ENCODE results near the gene SYNE1.

SYNE1 gene

DNA sequence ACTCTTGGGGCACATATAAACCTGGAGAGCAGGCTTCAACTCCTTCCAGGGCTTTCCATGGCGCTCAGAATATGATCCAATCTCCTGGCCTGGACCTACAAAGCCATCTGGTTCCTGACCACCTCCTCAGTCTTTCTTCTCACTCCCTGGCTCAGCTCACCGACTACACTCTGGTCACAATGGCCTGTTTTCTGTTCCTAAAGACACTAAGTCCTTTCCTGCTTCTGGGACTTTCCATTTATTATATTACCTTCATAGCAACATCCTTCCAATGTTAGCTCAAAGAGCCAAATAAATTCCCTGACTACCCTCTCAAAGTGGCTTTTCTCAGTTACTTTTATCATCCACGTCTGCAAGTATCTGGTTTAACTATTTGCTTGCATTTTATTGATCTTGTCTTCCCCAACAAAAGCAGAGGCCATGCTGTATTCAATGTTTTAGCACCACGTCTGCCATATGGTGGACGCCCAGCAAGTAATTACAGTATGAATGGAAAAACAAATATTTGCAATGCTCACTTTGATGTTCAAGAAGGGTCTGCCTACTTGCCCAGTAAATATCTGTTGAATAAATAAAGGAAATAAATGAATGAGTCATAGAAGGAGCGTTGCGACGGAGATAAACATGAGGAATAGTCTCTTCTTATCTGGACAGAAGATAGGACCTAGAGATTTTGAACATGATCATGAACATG lies 501.3 kb downstream of the SYNE1 start:
- DNase-seq (ENCODE audit: low spot score) = no peak

DNA sequence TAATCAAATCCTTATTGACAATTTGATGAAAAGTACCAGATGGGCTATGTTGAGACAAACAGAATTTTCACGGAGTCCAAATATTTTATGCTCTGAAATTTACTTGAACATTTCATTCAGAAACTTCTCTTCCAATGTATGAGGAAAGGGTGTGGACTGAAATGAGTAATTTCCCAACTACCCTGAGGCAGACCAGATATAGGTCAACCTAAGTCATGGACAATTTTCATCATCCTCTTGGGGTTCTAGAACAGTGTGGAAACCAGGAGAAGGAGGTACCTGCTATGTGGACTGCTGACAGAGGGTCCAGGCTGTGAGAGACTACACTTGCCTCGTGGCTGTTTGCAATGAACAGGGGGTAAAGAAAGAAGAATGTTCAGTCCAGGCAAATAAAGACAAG lies 506.7 kb downstream of the SYNE1 start:
- peak; percentile 40 for DNase-seq (ENCODE audit: low spot score)

DNA sequence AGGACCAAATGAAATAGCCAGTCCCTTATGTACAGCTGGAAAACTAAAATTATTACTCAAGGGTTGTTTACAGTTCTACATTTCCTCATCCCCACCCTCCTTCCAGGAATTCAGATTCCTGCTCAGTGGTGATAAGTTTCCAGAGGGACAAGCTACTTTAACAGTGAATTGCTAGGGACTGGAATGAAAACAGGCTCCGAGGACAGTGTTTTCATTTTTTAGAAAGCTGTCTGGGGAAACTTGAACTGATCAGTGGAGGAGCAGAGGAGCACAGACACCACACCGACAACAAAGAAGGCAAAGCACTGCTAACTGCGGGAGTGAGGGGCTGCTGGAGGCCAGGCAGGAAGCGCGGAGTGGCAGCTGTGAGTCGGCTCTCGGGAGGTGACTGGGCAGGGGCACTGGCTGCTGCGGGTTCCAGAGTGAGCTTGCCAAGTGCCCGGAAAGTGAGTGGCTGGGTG lies 507.4 kb downstream of the SYNE1 start:
- peak; percentile 66 for DNase-seq (ENCODE audit: low spot score)

DNA sequence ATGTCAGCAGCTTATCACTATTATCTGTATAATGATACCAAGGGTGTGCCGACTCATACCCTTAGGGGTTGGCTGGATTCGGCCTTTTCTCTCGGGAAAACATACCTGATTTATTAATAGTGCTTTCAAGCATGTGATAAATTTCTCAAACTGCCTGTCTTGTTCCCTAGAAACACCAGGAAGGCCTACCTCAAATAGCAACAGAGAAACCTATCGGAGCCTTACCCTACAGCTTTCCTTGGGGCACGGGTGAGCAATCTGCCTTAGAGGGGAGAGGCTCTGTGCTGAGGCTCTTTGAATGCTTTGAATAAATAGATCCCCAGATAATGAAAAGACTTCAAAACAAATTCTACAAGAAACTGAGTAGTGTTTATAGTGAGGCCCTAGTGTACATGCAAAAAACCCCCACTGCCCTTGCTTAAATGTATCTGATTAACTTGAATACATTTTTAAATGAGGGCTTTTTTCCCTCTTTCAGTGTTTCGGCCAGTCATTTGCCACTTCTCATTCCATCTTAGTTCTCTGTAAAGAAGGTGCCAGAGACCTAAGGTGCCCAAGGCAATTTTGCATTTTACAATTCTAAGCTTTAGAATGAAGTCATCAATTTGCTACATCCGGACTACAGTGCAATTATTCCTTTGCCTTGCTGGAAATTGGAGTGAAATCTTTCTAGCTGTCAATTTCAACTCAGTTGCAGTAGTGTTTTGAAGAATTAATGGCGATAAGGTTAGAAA lies 509.6 kb downstream of the SYNE1 start:
- no peak for DNase-seq (ENCODE audit: low spot score)

DNA sequence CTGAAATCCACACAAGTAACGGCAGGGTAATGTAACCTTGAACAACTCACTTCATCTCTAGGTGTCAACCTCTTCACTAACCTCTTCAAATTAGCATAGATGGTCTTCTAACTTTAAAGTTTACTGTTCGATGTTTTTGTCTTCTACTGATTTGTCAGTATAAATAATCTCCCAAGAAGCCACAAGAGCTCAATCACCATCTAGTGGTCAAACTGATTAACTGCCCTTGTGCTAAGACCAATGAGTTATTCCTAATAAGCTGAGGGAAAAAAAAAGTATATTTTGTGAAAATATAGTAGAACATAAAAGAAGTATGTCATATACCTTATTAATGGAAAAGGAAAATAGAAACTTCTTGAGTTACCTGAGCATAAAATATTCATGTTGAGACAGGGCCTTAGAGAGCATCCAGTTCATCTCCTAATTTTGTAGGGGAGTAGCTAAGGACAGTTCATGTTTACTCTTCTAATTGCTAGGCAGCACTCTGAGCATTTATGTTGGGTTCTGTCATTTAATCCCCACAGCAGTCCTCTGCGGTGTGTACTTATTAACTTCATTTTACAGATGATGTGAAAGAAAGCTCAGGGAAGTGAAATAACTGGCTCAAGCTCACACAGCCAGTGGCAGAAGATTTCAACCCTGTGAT lies 512.6 kb downstream of the SYNE1 start:
- DNase-seq (ENCODE audit: low spot score) = peak; percentile 69

DNA sequence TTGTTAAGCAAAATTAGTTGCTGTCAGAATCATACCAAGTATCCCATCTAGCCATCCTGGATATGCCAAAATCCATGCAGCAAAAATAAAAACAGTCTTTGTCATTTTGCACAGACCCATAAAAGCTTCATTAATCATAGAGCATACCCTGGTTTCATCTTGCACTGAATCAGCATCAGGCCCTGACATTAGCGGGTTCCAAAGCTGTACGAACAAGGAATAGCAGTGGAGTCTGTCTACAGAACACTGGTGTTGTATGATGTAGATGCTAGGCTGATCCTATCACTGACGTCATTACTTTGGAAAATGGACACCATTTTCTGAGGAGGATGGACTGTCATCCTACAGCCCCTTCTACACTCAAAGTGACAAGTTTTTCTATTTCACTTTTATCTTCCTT lies 514.1 kb downstream of the SYNE1 start:
- DNase-seq (ENCODE audit: low spot score) = no peak

DNA sequence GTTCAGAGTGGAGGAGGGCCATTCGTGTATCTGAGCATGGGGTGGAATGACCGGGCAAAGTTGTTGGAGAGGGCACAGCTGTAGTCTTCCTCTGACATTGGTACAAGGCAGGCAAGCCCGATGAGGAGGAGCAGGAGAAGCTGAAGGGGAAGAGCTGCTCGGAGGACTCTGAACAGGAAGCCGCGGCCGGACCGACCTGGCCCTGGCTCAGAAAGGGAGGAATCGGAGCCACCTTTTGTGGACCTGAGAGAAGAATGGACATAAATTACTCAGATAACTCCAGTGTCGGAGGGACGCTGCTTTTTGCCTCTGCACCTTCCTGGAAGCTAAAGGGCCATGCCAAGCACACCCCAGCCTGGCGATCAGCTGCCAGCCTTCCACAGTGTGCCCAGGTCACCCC lies 514.7 kb downstream of the SYNE1 start:
- DNase-seq (ENCODE audit: low spot score) = no peak

DNA sequence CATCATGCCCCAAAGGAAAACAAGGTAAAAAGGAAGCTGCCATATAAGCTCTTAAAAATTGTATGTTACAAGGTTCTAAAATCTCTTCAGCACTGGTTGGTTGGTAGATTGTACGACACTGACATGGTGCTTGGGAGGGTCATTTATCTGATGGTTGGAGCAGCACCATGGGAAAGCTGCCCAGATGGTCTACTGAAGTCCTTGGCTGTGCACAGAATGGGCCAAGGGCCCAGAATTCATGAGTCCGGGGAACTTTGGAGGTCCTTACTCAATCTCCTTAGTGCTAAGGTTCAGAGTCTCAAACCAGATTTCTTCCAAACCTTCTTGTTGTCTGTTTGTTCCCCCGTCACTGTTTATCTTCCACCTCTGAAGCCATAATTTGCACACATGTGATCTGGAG lies 515.3 kb downstream of the SYNE1 start:
- no peak for DNase-seq (ENCODE audit: low spot score)

DNA sequence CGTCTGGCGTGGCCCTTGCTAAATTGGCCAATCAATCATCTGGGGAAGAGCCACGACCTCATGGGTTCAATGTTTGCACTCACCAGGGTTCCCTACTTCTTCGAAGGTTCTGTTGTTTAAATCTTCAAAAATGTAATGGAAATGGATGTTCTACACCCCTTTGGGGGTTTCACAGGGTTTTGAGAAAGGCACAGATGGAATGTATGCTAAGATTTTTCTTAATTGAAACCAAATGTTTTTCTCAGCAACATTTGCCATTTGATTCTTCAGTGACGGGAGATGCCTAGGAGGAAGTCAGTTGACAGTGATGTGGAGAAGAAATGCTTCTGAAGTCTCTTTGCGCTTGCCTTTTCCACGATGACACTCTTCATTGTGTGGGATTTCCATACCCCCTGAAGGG lies 517.3 kb downstream of the SYNE1 start:
- DNase-seq (ENCODE audit: low spot score) = no peak

DNA sequence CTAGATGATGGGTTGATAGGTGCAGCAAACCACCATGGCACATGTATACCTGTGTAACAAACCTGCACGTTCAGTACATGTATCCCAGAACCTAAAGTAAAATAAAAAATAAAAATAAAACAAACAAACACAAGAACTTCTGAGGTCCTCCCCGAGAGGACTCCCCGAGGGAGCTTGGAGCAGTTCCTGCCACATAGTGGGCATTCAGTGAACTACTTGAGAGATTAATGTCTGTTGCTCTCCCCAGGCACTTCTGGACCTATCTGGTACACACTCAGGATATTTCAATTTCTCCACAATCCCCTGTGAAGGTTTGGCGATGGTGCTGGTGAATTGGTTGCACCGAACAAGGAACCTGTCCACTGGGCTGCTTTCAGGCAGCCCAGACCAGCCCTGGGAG lies 518.5 kb downstream of the SYNE1 start:
- DNase-seq (ENCODE audit: low spot score) = no peak

DNA sequence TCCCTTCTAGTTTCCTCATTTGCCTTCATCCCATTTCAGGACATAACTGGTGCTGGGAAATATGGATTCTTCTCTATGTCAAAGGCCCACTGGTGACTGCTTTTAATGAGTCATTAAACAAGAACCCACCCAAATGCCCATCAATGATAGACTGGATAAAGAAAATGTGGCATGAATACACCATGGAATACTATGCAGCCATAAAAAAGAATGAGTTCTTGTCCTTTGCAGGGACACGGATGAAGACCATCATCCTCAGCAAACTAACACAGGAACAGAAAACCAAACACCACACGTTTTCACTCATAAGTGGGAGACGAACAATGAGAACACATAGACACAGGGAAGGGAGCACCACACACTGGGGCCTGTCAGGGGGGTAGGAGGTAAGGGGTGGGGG lies 518.9 kb downstream of the SYNE1 start:
- no peak for DNase-seq (ENCODE audit: low spot score)

DNA sequence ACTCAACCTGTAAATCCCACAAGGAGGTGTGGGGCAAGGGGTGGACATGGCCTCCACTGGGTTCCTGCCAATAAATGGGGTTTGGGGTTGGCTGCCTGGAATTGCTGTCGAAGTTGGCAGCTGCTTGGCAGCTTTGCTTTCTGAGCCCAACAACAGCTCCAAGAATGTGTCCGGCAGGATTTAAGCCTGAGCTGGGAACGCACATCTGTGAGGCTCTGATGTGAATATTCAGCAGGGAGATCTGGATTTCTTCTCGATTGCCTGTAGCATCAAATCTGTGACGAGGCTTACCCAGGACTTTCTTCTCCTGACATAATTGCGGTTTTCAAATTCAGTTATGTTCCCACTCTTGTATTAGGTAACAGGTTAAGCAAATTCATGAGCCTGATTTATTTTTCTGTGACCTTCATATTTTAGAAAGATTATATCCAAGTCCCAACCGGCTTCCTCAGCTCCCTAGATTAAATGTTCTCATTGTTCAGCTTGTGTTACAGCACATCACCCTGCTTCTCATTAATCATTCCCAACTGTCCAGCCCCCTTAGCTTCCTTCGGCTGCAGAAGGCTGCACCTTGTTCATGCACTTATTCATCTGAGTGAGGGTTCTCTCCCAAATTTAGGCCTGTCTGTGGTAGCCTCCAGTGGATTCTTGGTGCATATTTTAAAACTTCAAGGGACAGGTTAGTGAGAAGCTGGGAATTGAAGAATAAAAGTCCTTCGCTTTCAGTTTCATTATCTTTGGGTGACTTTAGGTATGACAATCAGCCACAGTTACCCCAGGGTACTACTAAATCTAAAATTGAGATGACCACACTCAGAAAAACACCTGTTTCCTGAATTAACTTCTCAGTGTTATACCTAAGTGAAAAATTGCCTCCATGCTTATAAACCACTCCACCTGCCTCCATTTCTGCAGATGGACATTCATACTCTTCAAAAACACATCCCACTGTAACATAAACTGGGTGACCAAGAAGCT lies 519.7 kb downstream of the SYNE1 start:
- no peak for DNase-seq (ENCODE audit: low spot score)

DNA sequence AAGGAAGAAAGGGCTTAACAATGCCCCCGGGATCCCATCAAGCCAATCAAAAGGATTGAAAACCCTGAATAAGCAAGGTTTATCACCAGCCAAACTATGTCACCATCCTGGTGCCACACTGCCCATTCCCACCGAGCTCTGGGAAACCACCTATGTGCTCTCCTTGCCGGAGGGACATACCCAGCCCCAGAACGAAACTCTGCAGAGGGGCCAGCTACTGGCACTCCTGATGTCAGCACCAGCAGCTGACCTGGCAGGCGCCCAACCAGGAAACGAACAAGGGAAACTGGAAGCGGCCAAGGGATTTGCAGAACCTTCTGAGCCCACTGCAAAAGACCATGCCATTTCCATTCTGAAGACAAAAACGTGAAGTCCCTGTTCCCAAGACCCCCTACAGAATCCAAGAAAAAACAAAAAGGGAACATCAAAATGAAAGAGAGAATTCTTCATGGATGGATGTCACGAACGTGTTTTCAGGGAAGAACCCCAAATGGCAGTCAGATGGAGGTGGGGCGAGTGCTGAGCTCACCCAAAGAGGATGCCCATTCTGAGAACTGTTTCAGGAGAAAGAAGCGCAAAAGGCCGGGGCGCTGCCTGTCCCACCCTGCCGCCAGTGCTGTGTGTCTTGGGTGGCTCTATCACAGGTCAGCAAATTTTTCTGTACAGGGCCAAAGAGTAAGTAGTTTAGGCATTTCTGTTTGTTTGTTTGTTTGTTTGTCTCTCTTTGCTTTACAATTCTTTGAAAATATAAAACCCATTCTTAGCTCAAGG lies 524.5 kb downstream of the SYNE1 start:
- DNase-seq (ENCODE audit: low spot score) = no peak

DNA sequence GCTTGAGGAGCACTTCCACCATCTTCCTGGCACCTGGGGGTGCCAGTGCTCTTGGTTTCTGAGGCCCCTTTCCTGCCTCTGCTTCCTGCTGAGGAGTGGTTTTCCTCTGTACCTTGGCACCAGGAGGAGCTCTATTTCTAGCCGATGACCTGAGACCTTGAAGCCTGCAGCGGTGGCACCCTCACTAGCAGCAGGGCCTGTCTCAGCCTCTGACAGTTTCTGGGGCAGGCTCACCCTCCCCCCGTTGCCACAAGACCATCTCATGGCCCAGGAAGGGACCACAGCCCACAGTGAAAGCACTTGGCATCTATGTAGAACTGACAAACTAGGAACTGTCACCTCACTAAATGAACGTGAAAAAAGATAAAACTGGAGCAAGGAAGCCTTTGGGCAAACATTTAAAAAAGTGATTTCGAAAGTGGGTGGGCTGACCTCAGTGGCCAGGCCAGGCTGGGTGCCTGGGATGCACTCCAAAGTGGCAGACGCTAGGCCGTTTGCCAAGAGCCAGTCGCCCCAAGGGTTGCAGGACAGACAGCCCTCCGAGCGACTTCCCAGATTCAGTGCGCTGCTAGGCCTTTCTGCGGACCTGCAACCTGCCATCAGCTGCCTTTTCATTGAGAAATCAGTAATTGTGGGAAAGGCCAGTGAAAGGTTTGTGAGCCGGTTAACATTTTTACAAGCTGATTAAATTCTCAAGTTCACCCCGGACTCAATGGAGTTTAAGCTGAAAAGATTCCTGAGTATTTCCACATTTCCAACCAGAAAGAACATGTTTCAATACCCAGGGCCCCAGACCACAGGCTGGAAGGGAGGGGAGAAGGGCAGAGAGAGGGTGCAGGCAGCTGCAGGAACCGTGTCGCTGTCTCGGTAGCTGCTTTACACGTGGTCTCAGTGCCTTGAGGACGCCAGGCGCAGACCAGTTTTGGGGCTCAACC lies 526.0 kb downstream of the SYNE1 start:
- peak; percentile 40 for DNase-seq (ENCODE audit: low spot score)

DNA sequence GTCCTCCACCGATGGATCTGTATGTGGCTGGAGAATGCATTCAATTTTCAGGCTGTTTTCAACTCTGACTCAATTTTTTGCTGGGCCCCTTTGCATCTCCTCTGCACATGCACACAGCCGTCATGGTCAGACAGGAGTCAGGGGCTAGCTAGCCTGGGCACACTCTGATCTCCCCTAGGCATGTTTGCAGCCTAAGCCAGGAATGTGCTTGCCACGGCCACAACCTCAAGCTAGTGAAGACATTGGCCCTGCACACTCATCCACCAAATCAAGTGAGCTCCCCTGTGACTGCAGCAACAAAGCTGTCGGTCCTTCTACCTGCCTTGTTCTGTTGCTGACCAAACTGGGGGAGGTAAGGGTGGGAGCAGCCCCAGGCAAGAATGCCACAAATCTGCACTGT lies 529.2 kb downstream of the SYNE1 start:
- DNase-seq (ENCODE audit: low spot score) = no peak

DNA sequence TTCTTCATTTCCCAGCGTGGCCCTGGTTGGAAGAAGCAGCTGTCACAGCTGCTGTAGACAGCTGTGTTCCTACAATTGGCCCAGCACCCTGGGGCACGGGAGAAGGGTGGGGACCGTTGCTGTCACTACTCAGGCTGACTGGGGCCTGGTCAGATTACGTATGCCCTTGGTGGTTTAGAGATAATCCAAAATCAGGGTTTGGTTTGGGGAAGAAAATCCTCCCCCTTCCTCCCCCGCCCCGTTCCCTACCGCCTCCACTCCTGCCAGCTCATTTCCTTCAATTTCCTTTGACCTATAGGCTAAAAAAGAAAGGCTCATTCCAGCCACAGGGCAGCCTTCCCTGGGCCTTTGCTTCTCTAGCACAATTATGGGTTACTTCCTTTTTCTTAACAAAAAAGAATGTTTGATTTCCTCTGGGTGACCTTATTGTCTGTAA lies 537.0 kb downstream of the SYNE1 start:
- DNase-seq (ENCODE audit: low spot score) = peak; percentile 42

DNA sequence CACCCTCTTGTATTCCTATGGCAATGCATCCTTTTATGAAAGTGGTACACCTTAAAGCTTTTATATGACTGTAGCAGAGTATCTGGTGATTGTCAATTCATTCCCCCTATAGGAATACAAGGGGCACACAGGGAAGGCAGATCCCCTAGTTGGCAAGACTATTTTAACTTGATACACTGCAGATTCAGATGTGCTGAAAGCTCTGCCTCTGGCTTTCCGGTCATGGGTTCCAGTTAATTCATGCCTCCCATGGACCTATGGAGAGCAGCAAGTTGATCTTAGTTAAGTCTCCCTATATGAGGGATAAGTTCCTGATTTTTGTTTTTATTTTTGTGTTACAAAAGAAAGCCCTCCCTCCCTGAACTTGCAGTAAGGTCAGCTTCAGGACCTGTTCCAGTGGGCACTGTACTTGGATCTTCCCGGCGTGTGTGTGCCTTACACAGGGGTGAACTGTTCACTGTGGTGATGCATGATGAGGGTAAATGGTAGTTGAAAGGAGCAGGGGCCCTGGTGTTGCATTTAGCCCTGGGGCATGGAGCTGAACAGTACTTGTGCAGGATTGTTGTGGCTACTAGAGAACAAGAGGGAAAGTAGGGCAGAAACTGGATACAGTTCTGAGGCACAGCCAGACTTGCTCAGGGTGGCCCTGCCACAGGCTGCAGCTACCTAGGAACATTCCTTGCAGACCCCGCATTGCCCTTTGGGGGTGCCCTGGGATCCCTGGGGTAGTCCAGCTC lies 537.5 kb downstream of the SYNE1 start:
- no peak for DNase-seq (ENCODE audit: low spot score)

DNA sequence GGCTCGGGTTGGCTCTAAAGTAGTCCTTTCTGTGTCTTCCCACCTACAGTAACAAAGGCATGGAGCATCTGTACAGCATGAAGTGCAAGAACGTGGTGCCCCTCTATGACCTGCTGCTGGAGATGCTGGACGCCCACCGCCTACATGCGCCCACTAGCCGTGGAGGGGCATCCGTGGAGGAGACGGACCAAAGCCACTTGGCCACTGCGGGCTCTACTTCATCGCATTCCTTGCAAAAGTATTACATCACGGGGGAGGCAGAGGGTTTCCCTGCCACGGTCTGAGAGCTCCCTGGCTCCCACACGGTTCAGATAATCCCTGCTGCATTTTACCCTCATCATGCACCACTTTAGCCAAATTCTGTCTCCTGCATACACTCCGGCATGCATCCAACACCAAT lies 538.5 kb downstream of the SYNE1 start:
- DNase-seq (ENCODE audit: low spot score) = no peak

DNA sequence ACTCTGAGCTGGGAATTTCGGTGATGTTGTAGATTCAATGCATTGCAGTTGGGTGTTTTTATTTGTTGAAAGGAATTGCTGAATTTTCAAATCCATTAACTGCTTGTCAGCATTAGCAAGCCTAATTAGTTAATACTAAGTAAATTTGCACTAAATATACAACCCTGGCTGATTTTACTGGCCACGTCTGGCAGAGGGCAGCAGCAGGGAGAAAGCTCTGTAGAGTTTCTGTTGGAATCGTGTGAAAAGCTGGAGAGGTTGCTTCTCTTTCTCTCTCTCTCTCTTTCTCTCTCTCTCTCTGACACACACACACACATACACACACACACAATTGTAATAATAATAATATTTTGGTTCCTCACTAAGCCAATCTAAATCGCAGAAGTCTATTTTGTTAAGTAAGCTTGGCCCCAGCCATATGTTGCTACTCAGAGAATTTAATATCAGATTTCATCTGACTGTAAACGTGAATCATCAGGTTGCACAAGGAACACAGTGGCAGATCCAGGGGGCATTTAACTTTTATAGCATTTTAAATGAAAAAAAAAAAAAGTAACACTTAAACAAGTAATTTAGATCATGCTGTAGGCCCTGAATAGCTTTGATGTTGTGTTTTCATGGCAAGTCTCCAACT lies 540.2 kb downstream of the SYNE1 start:
- peak; percentile 56 for DNase-seq (ENCODE audit: low spot score)
